Liver (tissue), 9 donors: ENCODE measurements around the gene SLIT1. TPM values are rescaled to one million over a fixed set of nuclear protein-coding genes. Genes with fewer than 3 reads are reported as not detected.

Source experiments
- DNase-seq: peaks from one replicate; pipeline ENCODE4 v3.0.0-alpha.2; 2017; ENCODE audit warnings: low spot score
- H3K27ac ChIP-seq, 2 donors: one replicate each; pipeline ENCODE4 v1.7.0; 2013; ENCODE audit warnings: inconsistent platforms in 2 of 2, low read length in 2 of 2, control low read depth in 1 of 2, low read depth in 1 of 2, mild to moderate bottlenecking in 1 of 2
- H3K27me3 ChIP-seq, 4 donors: one replicate each; pipeline versions ENCODE4 v1.6.1 to v1.7.0; 2013; ENCODE audit warnings: low read length in 3 of 4, inconsistent platforms in 1 of 4, mild to moderate bottlenecking in 1 of 4, moderate library complexity in 1 of 4; ENCODE audit not compliant: control insufficient read depth in 4 of 4, insufficient read depth in 4 of 4
- H3K36me3 ChIP-seq, 4 donors: one replicate each; pipeline versions ENCODE4 v1.6.1 to v1.7.0; 2013; ENCODE audit warnings: low read length in 3 of 4, mild to moderate bottlenecking in 3 of 4, low read depth in 1 of 4, moderate library complexity in 1 of 4; ENCODE audit not compliant: control insufficient read depth in 4 of 4, insufficient read depth in 3 of 4
- H3K4me1 ChIP-seq, 4 donors: one replicate each; pipeline versions ENCODE4 v1.6.1 to v1.7.0; 2013; ENCODE audit warnings: low read length in 3 of 4, mild to moderate bottlenecking in 3 of 4, moderate library complexity in 1 of 4; ENCODE audit not compliant: control insufficient read depth in 4 of 4, insufficient read depth in 4 of 4
- H3K4me3 ChIP-seq, 3 donors: one replicate each; pipeline versions ENCODE4 v1.6.1 to v1.7.0; 2013; ENCODE audit warnings: low read length in 3 of 3, control low read depth in 1 of 3, low read depth in 1 of 3, mild to moderate bottlenecking in 1 of 3
- H3K9ac ChIP-seq, 2 donors: one replicate each; pipeline ENCODE4 v1.7.0; 2013; ENCODE audit warnings: low read length in 2 of 2, mild to moderate bottlenecking in 2 of 2, moderate library complexity in 2 of 2, control low read depth in 1 of 2, low read depth in 1 of 2
- H3K9me3 ChIP-seq, 4 donors: one replicate each; pipeline versions ENCODE4 v1.6.1 to v1.7.0; 2013; ENCODE audit warnings: low read length in 3 of 4; ENCODE audit not compliant: control insufficient read depth in 4 of 4
- ATF3 ChIP-seq: IDR thresholded peaks from 2 replicates; pipeline ENCODE4 v1.6.1; 2016; ENCODE audit warnings: antibody characterized with exemption
- EGR1 ChIP-seq, 2 donors: IDR thresholded peaks; 2 replicates each; pipeline ENCODE4 v1.6.1; 2016 to 2018; ENCODE audit warnings: antibody characterized with exemption in 2 of 2, low read depth in 2 of 2
- FOXA1 ChIP-seq: IDR thresholded peaks from 2 replicates; pipeline ENCODE4 v1.6.1; 2016; ENCODE audit warnings: antibody characterized with exemption
- GABPA ChIP-seq, 2 donors: IDR thresholded peaks in 1 of 2; conservative IDR thresholded peaks in 1 of 2; 2 replicates each; pipeline ENCODE4 v1.6.1; 2016; ENCODE audit warnings: antibody characterized with exemption in 2 of 2, mild to moderate bottlenecking in 1 of 2, moderate library complexity in 1 of 2
- HNF4A ChIP-seq, 2 donors: conservative IDR thresholded peaks; 2 replicates each; pipeline ENCODE4 v1.6.1; 2016; ENCODE audit warnings: antibody characterized with exemption in 2 of 2, mild to moderate bottlenecking in 2 of 2
- JUND ChIP-seq, 2 donors: IDR thresholded peaks; 2 replicates each; pipeline ENCODE4 v1.6.1; 2016; ENCODE audit warnings: antibody characterized with exemption in 2 of 2
- REST ChIP-seq: IDR thresholded peaks from 2 replicates; pipeline ENCODE4 v1.6.1; 2016; ENCODE audit warnings: antibody characterized with exemption, mild to moderate bottlenecking
- SP1 ChIP-seq: IDR thresholded peaks from 2 replicates; pipeline ENCODE4 v1.6.1; 2018; ENCODE audit warnings: antibody characterized with exemption, mild to moderate bottlenecking
- YY1 ChIP-seq: IDR thresholded peaks from 2 replicates; pipeline ENCODE4 v1.6.1; 2016; ENCODE audit warnings: antibody characterized with exemption, mild to moderate bottlenecking
- ZBTB33 ChIP-seq: IDR thresholded peaks from 2 replicates; pipeline ENCODE4 v1.6.1; 2016; ENCODE audit warnings: antibody characterized with exemption
- WGBS: extraction: QIAGEN DNeasy Blood & Tissue Kit; methylation state at CpG from one replicate; pipeline ENCODE4 v1.1.7; 2013; 5-methylcytosine and 5-hydroxymethylcytosine counted together
- polyA plus RNA-seq, 2 donors: library from polyadenylated mRNA; stranded (reverse) in 1 of 2; unstranded in 1 of 2; fragments of 200-250 nt in 1 of 2; fragments of >200 nt in 1 of 2; fragmentation: Nextera tagmentation in 1 of 2; extraction: Ambion mirVana in 1 of 2; gene quantifications; one replicate each; pipeline versions ENCODE4 v1.2.1 to v1.2.3, GENCODE V29; 2013 to 2015
- total RNA-seq, 2 donors: library from RNA; depleted of rRNA; stranded (reverse); fragments of >200 nt; gene quantifications; one replicate each; pipeline ENCODE4 v1.2.3, GENCODE V29; 2014
- TF ChIP-seq, protein P1 (sequence below): fragments of 150-350 bp; IDR thresholded peaks from 2 replicates; pipeline ENCODE4 v1.5.1; 2017; ENCODE audit warnings: improper control_type of control experiment, low read depth, low read length; ENCODE audit not compliant: missing input control
- donor health status: healthy.
- donor health status: healthy.
- donor health status: healthy.
- donor health status: healthy.
- donor health status: healthy.

Gene SLIT1
- total and polyA plus RNA-seq, 4 donors = under 0.01 to 0.14 (median 0.06) TPM

- Histone ChIP-seq H3K36me3 (no peaks in the 10 kb centered on the region), H3K9ac (no peak overlapping the region), H3K27ac (no peak overlapping the region), H3K4me1 (no peaks in the 10 kb centered on the region), H3K9me3 (no peaks in the 10 kb centered on the region), H3K4me3 (no peak overlapping the region), H3K27me3 (peaks cover 0 to 4% (median 0%) of the 10 kb centered on the region in 4 donors)
- 96% methylated on average over 5 of the region's 5 CpGs for WGBS
- no peak for TF ChIP-seq GABPA (IDR thresholded peaks at IDR 0.05 in 1 of 2, conservative IDR thresholded peaks at IDR 0.05 in 1 of 2)
- DNase-seq = no peak
Measured at GRCh38 chr10:97174276-97174775, 11.4 kb downstream of the SLIT1 start.

GRCh38 chr10:97173036-97173435, 12.7 kb downstream of the SLIT1 start:
- Histone ChIP-seq H3K4me3 (no peak overlapping the region), H3K4me1 (no peaks in the 10 kb centered on the region), H3K27ac (no peak overlapping the region), H3K36me3 (no peaks in the 10 kb centered on the region), H3K9me3 (no peaks in the 10 kb centered on the region), H3K27me3 (peaks cover 0 to 3% (median 0%) of the 10 kb centered on the region in 4 donors), H3K9ac (no peak overlapping the region)
- WGBS = 65% methylated on average over 6 of the region's 6 CpGs
- TF ChIP-seq EGR1 (IDR thresholded peaks at IDR 0.05; ENCODE audit: low read depth in 2 of 2) (no peak), YY1 (no peak), HNF4A (conservative IDR thresholded peaks at IDR 0.05) (no peak), REST (no peak), ZBTB33 (no peak), ATF3 (no peak), SP1 (no peak), FOXA1 (no peak), JUND (IDR thresholded peaks at IDR 0.05) (no peak)
- TF ChIP-seq, protein P1, sequence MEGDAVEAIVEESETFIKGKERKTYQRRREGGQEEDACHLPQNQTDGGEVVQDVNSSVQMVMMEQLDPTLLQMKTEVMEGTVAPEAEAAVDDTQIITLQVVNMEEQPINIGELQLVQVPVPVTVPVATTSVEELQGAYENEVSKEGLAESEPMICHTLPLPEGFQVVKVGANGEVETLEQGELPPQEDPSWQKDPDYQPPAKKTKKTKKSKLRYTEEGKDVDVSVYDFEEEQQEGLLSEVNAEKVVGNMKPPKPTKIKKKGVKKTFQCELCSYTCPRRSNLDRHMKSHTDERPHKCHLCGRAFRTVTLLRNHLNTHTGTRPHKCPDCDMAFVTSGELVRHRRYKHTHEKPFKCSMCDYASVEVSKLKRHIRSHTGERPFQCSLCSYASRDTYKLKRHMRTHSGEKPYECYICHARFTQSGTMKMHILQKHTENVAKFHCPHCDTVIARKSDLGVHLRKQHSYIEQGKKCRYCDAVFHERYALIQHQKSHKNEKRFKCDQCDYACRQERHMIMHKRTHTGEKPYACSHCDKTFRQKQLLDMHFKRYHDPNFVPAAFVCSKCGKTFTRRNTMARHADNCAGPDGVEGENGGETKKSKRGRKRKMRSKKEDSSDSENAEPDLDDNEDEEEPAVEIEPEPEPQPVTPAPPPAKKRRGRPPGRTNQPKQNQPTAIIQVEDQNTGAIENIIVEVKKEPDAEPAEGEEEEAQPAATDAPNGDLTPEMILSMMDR = no peak
- DNase-seq = no peak
